ENCODE measurements around the gene INPP5A. TPM values are rescaled to one million over a fixed set of nuclear protein-coding genes. Genes with fewer than 3 reads are reported as not detected.

INPP5A gene
- total and polyA plus RNA-seq, 9 of the 15 experiments (the other 6 are each of a cell fraction or from before 2014, with no cell fraction given): 0.66 to 11.6 (median 7.7) TPM

GRCh38 chr10:132492323-132493025 is 45.1 kb upstream of the INPP5A start:
- ChIA-PET CTCF (ENCODE audit: low intra/inter-chr PET ratio) (no interaction called here), POLR2A (no interaction called here)
- H3K4me2 ChIP-seq (ENCODE audit: insufficient read depth, low read length): no peak overlapping the region
- FAIRE-seq (no peak), ATAC-seq (no peak), DNase-seq (ENCODE audit: extremely low read depth in 1 of 4, low spot score in 3 of 4) (no peak)
- no peak overlapping the region for H2AFZ ChIP-seq (ENCODE audit: low read depth, low read length)
- 2% methylated on average over 20 of the region's 21 CpGs for WGBS (ENCODE audit: insufficient coverage, low coverage, missing lambda C conversion rate)
- H3K36me3 ChIP-seq (ENCODE audit: control insufficient read depth, insufficient read depth, low read length): no peaks in the 10 kb centered on the region
- no peaks in the 10 kb centered on the region for H4K20me1 ChIP-seq (replicated peaks; ENCODE audit: control insufficient read depth, insufficient read depth, low read length)
- H3K9me1 ChIP-seq (ENCODE audit: control insufficient read depth, insufficient read depth, low read length): peaks cover 3% of the 10 kb centered on the region
- H3K9ac ChIP-seq (ENCODE audit: insufficient read depth in 1 of 2, low read depth in 2 of 2, low read length in 2 of 2): no peak overlapping the region
- H3K27ac ChIP-seq (ENCODE audit: extremely low read depth, low read depth, low read length): no peak overlapping the region
- peaks cover 13 to 59% of the 10 kb centered on the region in 2 experiments; a peak in 3 of 5 replicates for H3K27me3 ChIP-seq (ENCODE audit: control insufficient read depth in 2 of 2, insufficient read depth in 2 of 2, low read length in 2 of 2)
- BruUV-seq (replicated peaks): no TSS peak
- H3K4me3 ChIP-seq: no peak overlapping the region
- H3K79me2 ChIP-seq (ENCODE audit: control insufficient read depth, insufficient read depth, low read length): no peaks in the 10 kb centered on the region
- TF ChIP-seq ATF4 (CRISPR knock-in tag; IDR thresholded peaks at IDR 0.05) (no peak), PHB (CRISPR knock-in tag; IDR thresholded peaks at IDR 0.05) (no peak), ZNF197 (CRISPR knock-in tag; IDR thresholded peaks at IDR 0.05; ENCODE audit: low read depth) (no peak), NUFIP1 (IDR thresholded peaks at IDR 0.05; ENCODE audit: partially characterized antibody) (no peak), ZC3H8 (IDR thresholded peaks at IDR 0.05) (no peak), ZNF282 (CRISPR knock-in tag; IDR thresholded peaks at IDR 0.05) (no peak), VEZF1 (CRISPR knock-in tag; IDR thresholded peaks at IDR 0.05) (no peak), MTA1 (IDR thresholded peaks at IDR 0.05; ENCODE audit: borderline replicate concordance) (no peak), ZBTB2 (IDR thresholded peaks at IDR 0.05) (no peak), ETV1 (tag; conservative IDR thresholded peaks at IDR 0.05; ENCODE audit: low read depth) (no peak), XRCC4 (IDR thresholded peaks at IDR 0.05; ENCODE audit: extremely low read depth, insufficient read depth, insufficient read length) (no peak), U2AF2 (optimal IDR thresholded peaks at IDR 0.05; ENCODE audit: low read depth, low read length) (no peak), TAF9B (IDR thresholded peaks at IDR 0.05; ENCODE audit: partially characterized antibody) (no peak), ZFP36 (IDR thresholded peaks at IDR 0.05; ENCODE audit: low read depth, low read length, partially characterized antibody) (no peak), ZNF124 (CRISPR knock-in tag; IDR thresholded peaks at IDR 0.05) (no peak), HDAC8 (tag; IDR thresholded peaks at IDR 0.05) (no peak), THRAP3 (IDR thresholded peaks at IDR 0.05; ENCODE audit: borderline replicate concordance) (no peak), ZNF232 (CRISPR knock-in tag; IDR thresholded peaks at IDR 0.05) (no peak)
- H3K9me3 ChIP-seq (replicated peaks; ENCODE audit: control insufficient read depth, insufficient read depth, low read depth, low read length): no peaks in the 10 kb centered on the region
- peaks cover 0 to 2% of the 10 kb centered on the region in 2 experiments; a peak in 2 of 5 replicates for H3K4me1 ChIP-seq (replicated peaks in 1 of 2; ENCODE audit: control insufficient read depth in 2 of 2, insufficient read depth in 2 of 2, low read length in 2 of 2)
- intact Hi-C loops (cut with micrococcal nuclease) (no loop called here), in situ Hi-C loops (cut with MboI) (no loop called here)

Measured in K562 (cell line).